Measurements from ENCODE around the gene EIF1AD. TPM values are rescaled to one million over a fixed set of nuclear protein-coding genes. Genes with fewer than 3 reads are reported as not detected.
A peak's percentile ranks its signal among the peaks of the same experiment; 100 is the strongest.
"Not testable (repeated sequence)": the region's sequence is repeated elsewhere in the genome, so short reads cannot be mapped to it uniquely, and the experiment has no call there.

The EIF1AD gene
- total and polyA plus RNA-seq, 9 of the 15 experiments (the other 6 are each of a cell fraction or from before 2014, with no cell fraction given): 50.1 to 98.8 (median 58.7) TPM

DNA sequence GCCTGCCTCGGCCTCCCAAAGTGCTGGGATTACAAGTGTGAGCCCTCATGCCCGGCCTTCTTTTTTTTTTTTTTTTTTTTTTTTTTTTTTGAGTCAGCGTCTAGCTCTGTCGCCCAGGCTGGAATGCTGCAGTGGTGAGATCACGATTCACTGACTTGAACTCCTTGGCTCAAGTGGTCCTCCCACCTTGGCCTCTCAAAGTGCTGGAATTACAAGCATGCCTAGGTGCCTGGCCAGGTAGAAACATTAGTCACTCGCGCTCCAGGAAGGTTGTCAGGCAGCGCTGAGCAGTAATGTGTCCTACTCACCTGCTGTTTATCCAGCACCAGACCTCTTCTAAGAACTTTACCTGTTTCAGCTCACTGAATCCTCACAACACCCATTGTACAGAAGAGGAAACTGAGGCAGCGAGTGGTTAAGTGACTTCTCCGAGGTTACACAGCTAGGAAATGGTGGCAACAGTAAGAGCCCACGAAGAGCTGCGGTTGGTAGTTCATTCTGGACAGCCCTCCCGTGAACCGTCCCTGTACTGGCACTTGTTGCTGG, 9.4 kb upstream of the EIF1AD start:
- DNase-seq (ENCODE audit: extremely low read depth in 1 of 4, low spot score in 3 of 4) (no peak), FAIRE-seq (no peak), ATAC-seq (no peak)
- H3K9me3 ChIP-seq (replicated peaks; ENCODE audit: control insufficient read depth, insufficient read depth, low read depth, low read length): no peaks in the 10 kb centered on the region
- no peak overlapping the region for H2AFZ ChIP-seq (ENCODE audit: low read depth, low read length)
- no peaks in the 10 kb centered on the region for H3K27me3 ChIP-seq (ENCODE audit: control insufficient read depth in 2 of 2, insufficient read depth in 2 of 2, low read length in 2 of 2)
- peaks cover 27 to 59% of the 10 kb centered on the region in 2 experiments for H3K4me1 ChIP-seq (replicated peaks in 1 of 2; ENCODE audit: control insufficient read depth in 2 of 2, insufficient read depth in 2 of 2, low read length in 2 of 2)
- H3K36me3 ChIP-seq (ENCODE audit: control insufficient read depth, insufficient read depth, low read length): no peaks in the 10 kb centered on the region
- no peaks in the 10 kb centered on the region for H3K9me1 ChIP-seq (ENCODE audit: control insufficient read depth, insufficient read depth, low read length)
- H3K27ac ChIP-seq (ENCODE audit: extremely low read depth, low read depth, low read length): no peak overlapping the region
- ChIA-PET CTCF (ENCODE audit: low intra/inter-chr PET ratio) (no interaction called here), POLR2A (interaction anchor here (0.6 kb wide), 1 partner anchor 233 kb away, joined by 3 read pairs; no protein-coding TSS in a partner anchor)
- intact Hi-C loops (cut with micrococcal nuclease): no loop called here
- no peak overlapping the region for H3K9ac ChIP-seq (ENCODE audit: insufficient read depth in 1 of 2, low read depth in 2 of 2, low read length in 2 of 2)
- no peaks in the 10 kb centered on the region for H4K20me1 ChIP-seq (replicated peaks; ENCODE audit: control insufficient read depth, insufficient read depth, low read length)
- no peaks in the 10 kb centered on the region for H3K79me2 ChIP-seq (ENCODE audit: control insufficient read depth, insufficient read depth, low read length)
- no TSS peak for BruUV-seq (replicated peaks)
- 66% methylated on average over 12 of the region's 14 CpGs for WGBS (ENCODE audit: insufficient coverage, low coverage, missing lambda C conversion rate)
- no peak overlapping the region for H3K4me2 ChIP-seq (ENCODE audit: insufficient read depth, low read length)
- no peak overlapping the region for H3K4me3 ChIP-seq
- TF ChIP-seq, protein P1, sequence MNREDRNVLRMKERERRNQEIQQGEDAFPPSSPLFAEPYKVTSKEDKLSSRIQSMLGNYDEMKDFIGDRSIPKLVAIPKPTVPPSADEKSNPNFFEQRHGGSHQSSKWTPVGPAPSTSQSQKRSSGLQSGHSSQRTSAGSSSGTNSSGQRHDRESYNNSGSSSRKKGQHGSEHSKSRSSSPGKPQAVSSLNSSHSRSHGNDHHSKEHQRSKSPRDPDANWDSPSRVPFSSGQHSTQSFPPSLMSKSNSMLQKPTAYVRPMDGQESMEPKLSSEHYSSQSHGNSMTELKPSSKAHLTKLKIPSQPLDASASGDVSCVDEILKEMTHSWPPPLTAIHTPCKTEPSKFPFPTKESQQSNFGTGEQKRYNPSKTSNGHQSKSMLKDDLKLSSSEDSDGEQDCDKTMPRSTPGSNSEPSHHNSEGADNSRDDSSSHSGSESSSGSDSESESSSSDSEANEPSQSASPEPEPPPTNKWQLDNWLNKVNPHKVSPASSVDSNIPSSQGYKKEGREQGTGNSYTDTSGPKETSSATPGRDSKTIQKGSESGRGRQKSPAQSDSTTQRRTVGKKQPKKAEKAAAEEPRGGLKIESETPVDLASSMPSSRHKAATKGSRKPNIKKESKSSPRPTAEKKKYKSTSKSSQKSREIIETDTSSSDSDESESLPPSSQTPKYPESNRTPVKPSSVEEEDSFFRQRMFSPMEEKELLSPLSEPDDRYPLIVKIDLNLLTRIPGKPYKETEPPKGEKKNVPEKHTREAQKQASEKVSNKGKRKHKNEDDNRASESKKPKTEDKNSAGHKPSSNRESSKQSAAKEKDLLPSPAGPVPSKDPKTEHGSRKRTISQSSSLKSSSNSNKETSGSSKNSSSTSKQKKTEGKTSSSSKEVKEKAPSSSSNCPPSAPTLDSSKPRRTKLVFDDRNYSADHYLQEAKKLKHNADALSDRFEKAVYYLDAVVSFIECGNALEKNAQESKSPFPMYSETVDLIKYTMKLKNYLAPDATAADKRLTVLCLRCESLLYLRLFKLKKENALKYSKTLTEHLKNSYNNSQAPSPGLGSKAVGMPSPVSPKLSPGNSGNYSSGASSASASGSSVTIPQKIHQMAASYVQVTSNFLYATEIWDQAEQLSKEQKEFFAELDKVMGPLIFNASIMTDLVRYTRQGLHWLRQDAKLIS (CRISPR knock-in tag; IDR thresholded peaks at IDR 0.05): no peak
- peak; percentile 55; the same call in 1 of the 2 replicates for TF ChIP-seq BCOR (IDR thresholded peaks at IDR 0.05)
- TF ChIP-seq, protein P2, sequence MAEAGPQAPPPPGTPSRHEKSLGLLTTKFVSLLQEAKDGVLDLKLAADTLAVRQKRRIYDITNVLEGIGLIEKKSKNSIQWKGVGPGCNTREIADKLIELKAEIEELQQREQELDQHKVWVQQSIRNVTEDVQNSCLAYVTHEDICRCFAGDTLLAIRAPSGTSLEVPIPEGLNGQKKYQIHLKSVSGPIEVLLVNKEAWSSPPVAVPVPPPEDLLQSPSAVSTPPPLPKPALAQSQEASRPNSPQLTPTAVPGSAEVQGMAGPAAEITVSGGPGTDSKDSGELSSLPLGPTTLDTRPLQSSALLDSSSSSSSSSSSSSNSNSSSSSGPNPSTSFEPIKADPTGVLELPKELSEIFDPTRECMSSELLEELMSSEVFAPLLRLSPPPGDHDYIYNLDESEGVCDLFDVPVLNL (CRISPR knock-in tag; IDR thresholded peaks at IDR 0.05; ENCODE audit: low read depth): no peak
- in situ Hi-C loops (cut with MboI): no loop called here

DNA sequence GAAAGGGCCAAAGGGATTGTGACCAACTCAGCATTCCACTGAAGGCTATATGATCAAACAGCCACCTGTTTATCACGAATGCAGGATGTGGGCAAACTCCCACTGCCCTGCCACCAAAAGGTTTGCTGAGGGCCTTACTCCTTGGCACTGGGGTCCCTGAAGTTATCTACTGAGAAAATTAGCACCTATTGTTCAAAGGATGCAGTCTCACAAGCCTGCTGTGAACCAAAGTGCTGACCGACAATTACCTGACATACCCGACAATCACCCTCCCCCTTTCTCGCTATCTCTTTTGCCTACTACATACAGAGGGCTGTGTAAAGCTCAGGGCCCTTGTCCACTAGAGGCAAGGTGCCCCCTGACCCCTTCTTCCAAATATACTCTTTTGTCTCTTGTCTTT, 8.1 kb upstream of the EIF1AD start:
- H3K79me2 ChIP-seq (ENCODE audit: control insufficient read depth, insufficient read depth, low read length); H3K4me2 ChIP-seq (ENCODE audit: insufficient read depth, low read length); H3K27ac ChIP-seq (ENCODE audit: extremely low read depth, low read depth, low read length); in situ Hi-C loops (cut with MboI); H3K4me3 ChIP-seq; H3K27me3 ChIP-seq (ENCODE audit: control insufficient read depth in 2 of 2, insufficient read depth in 2 of 2, low read length in 2 of 2); BruUV-seq (replicated peaks); intact Hi-C loops (cut with micrococcal nuclease); FAIRE-seq; CTCF ChIA-PET (ENCODE audit: low intra/inter-chr PET ratio); DNase-seq (ENCODE audit: extremely low read depth in 1 of 4, low spot score in 3 of 4); H3K36me3 ChIP-seq (ENCODE audit: control insufficient read depth, insufficient read depth, low read length); POLR2A ChIA-PET; H2AFZ ChIP-seq (ENCODE audit: low read depth, low read length); H3K9me3 ChIP-seq (replicated peaks; ENCODE audit: control insufficient read depth, insufficient read depth, low read depth, low read length); H4K20me1 ChIP-seq (replicated peaks; ENCODE audit: control insufficient read depth, insufficient read depth, low read length); H3K9me1 ChIP-seq (ENCODE audit: control insufficient read depth, insufficient read depth, low read length); ATAC-seq; H3K9ac ChIP-seq (ENCODE audit: insufficient read depth in 1 of 2, low read depth in 2 of 2, low read length in 2 of 2): not testable (repeated sequence)
- WGBS (ENCODE audit: insufficient coverage, low coverage, missing lambda C conversion rate): 60% methylated on average over 4 of the region's 4 CpGs
- H3K4me1 ChIP-seq (replicated peaks in 1 of 2; ENCODE audit: control insufficient read depth in 2 of 2, insufficient read depth in 2 of 2, low read length in 2 of 2): peaks cover 33 to 50% of the 10 kb centered on the region in 2 experiments

Data from K562 (cell line).